K562 (cell line): ENCODE data around the gene CCDC88A. TPM values are rescaled to one million over a fixed set of nuclear protein-coding genes. Genes with fewer than 3 reads are reported as not detected.

Experiments used
- ATAC-seq: fragments of 200-7000 bp; cut with Tn5 transposase; 3 replicates; pipeline ENCODE4 v1.9.1; 2020; ENCODE audit warnings: moderate library complexity
- BruUV-seq: library from RNA; stranded (reverse); fragments of 400-500 nt; replicated peaks from 2 replicates; lab custom pipeline; 2021; lab: Mats Ljungman, UMichigan
- CTCF ChIA-PET: fragments of 300-600 bp; formaldehyde crosslinking; extraction: SDS; loops from one replicate; lab custom pipeline; 2021; ENCODE audit warnings: low intra/inter-chr PET ratio; lab: Yijun Ruan, JAX
- POLR2A ChIA-PET: fragments of 300-600, 350-650 bp; sonication (Branson Sonifier 250); formaldehyde crosslinking; extraction: SDS; loops from one replicate; lab custom pipeline; 2021; ENCODE audit warnings: antibody characterized with exemption, inconsistent platforms; lab: Yijun Ruan, JAX
- DNase-seq, 4 experiments: peaks; one replicate each; pipeline versions ENCODE4 v3.0.0 to v3.0.0-alpha.2; 2011 to 2018; ENCODE audit warnings: low spot score in 3 of 4, mixed read lengths in 3 of 4; ENCODE audit errors: extremely low read depth in 1 of 4
- FAIRE-seq: peaks from 2 replicates; lab custom pipeline; 2011; peaks lifted over from hg19 to GRCh38; lab: Jason Lieb, UNC
- H2AFZ ChIP-seq: 2 replicates; pipeline ENCODE4 v1.6.0; 2011; ENCODE audit warnings: low read depth, low read length, control low read depth, inconsistent platforms
- H3K27ac ChIP-seq: fragments of 200-600 bp; 3 replicates; pipeline ENCODE4 v1.8.0; 2011; ENCODE audit warnings: low read depth, mild to moderate bottlenecking, control low read depth, inconsistent platforms, low read length, moderate library complexity, mixed read lengths; ENCODE audit errors: extremely low read depth
- H3K27me3 ChIP-seq, 2 experiments: fragments of 300-600 bp in 1 of 2; 2 replicates in 1 of 2; 3 replicates in 1 of 2; pipeline versions ENCODE4 v1.6.0 to v1.8.0; 2011; ENCODE audit warnings: inconsistent platforms in 2 of 2, low read length in 2 of 2, mild to moderate bottlenecking in 1 of 2, mixed read lengths in 1 of 2, moderate library complexity in 1 of 2; ENCODE audit not compliant: control insufficient read depth in 2 of 2, insufficient read depth in 2 of 2
- H3K36me3 ChIP-seq: fragments of 300-600 bp; 3 replicates; pipeline ENCODE4 v1.8.0; 2011; ENCODE audit warnings: mild to moderate bottlenecking, low read length, inconsistent platforms; ENCODE audit not compliant: control insufficient read depth, insufficient read depth
- H3K4me1 ChIP-seq, 2 experiments: fragments of 200-600 bp in 1 of 2; replicated peaks in 1 of 2; 2 replicates in 1 of 2; 3 replicates in 1 of 2; pipeline versions ENCODE4 v1.5.1 to v1.8.0; 2011; ENCODE audit warnings: inconsistent platforms in 2 of 2, low read length in 2 of 2, mild to moderate bottlenecking in 1 of 2, mixed read lengths in 1 of 2, moderate library complexity in 1 of 2; ENCODE audit not compliant: control insufficient read depth in 2 of 2, insufficient read depth in 2 of 2
- H3K4me2 ChIP-seq: 2 replicates; pipeline ENCODE4 v1.6.1; 2011; ENCODE audit warnings: low read length, control low read depth, inconsistent platforms, mixed read lengths; ENCODE audit not compliant: insufficient read depth
- H3K4me3 ChIP-seq: fragments of 200-600 bp; sonication (generic), shearing (Covaris generic); 2 replicates; pipeline ENCODE4 v1.5.1; 2016; ENCODE audit warnings: control low read depth, inconsistent platforms
- H3K79me2 ChIP-seq: fragments of 200-600 bp; 3 replicates; pipeline ENCODE4 v1.8.0; 2011; ENCODE audit warnings: low read length, inconsistent platforms; ENCODE audit not compliant: control insufficient read depth, insufficient read depth
- H3K9ac ChIP-seq, 2 experiments: 2 replicates each; pipeline versions ENCODE4 v1.6.0 to v1.6.1; 2011; ENCODE audit warnings: low read depth in 2 of 2, low read length in 2 of 2, control low read depth in 1 of 2, inconsistent platforms in 1 of 2, mild to moderate bottlenecking in 1 of 2, mixed read lengths in 1 of 2; ENCODE audit not compliant: insufficient read depth in 1 of 2
- H3K9me1 ChIP-seq: one replicate; pipeline ENCODE4 v1.6.0; 2011; ENCODE audit warnings: inconsistent platforms, mild to moderate bottlenecking, low read length, moderate library complexity; ENCODE audit not compliant: control insufficient read depth, insufficient read depth
- H3K9me3 ChIP-seq: replicated peaks from 2 replicates; pipeline ENCODE4 v1.5.1; 2011; ENCODE audit warnings: low read depth, low read length, inconsistent platforms; ENCODE audit not compliant: control insufficient read depth, insufficient read depth
- H4K20me1 ChIP-seq: replicated peaks from 2 replicates; pipeline ENCODE4 v1.6.1; 2011; ENCODE audit warnings: low read length, inconsistent platforms, mixed read lengths; ENCODE audit not compliant: control insufficient read depth, insufficient read depth
- GATA2 ChIP-seq: sonication (generic); formaldehyde crosslinking; IDR thresholded peaks from 2 replicates; pipeline ENCODE4 v1.4.0; 2020; ENCODE audit warnings: mild to moderate bottlenecking, missing genetic modification reagents
- KLF16 ChIP-seq: IDR thresholded peaks from 2 replicates; pipeline ENCODE4 v1.6.1; 2016; ENCODE audit warnings: antibody characterized with exemption
- YBX1 ChIP-seq: fragments of 450-650 bp; IDR thresholded peaks from 2 replicates; pipeline ENCODE4 v1.7.1; 2016; ENCODE audit warnings: mild to moderate bottlenecking
- ZFP30 ChIP-seq: fragments of 250-450 bp; sonication (Bioruptor Pico); IDR thresholded peaks from 2 replicates; pipeline ENCODE4 v1.8.0; 2022; ENCODE audit warnings: moderate library complexity, mild to moderate bottlenecking, inconsistent platforms, borderline replicate concordance
- ZNF583 ChIP-seq: fragments of 250-450 bp; sonication (Bioruptor Pico); IDR thresholded peaks from 2 replicates; pipeline ENCODE4 v1.4.0; 2020
- in situ Hi-C: fragments of 300-500 bp; cut with MboI; formaldehyde crosslinking; loops from 4 replicates; pipeline ENCODE4 v1.15.0; 2018; ENCODE audit warnings: inconsistent platforms, mixed read lengths
- intact Hi-C: fragments of 100-400 bp; cut with micrococcal nuclease; formaldehyde crosslinking; loops from 2 replicates; pipeline ENCODE4 v1.14.2; 2022
- polyA plus RNA-seq, 8 experiments: library from polyadenylated mRNA; depleted of rRNA in 4 of 8; stranded (reverse) in 5 of 8; unstranded in 3 of 8; fragments of >200 nt; fragmentation: Nextera tagmentation in 2 of 8; fragmentation: Illumina TruSeq in 1 of 8; extraction: Ambion mirVana in 2 of 8; extraction: Trizol in 1 of 8; gene quantifications; 2 replicates each; pipeline versions ENCODE4 v1.2.1 to v1.2.3, GENCODE V29; 2011 to 2014; ENCODE audit warnings: inconsistent platforms in 1 of 8, missing spikeins in 1 of 8
- total RNA-seq, 7 experiments: library from RNA; depleted of rRNA in 6 of 7; stranded (reverse); fragments of >200 nt in 6 of 7; fragmentation: Illumina TruSeq in 2 of 7; extraction: Trizol in 2 of 7; gene quantifications; 2 replicates each; pipeline versions ENCODE4 v1.2.1 to v1.2.3, GENCODE V29; 2011 to 2021; ENCODE audit warnings: low replicate concordance in 1 of 7
- TF ChIP-seq, protein P1 (sequence below): fragments of 450-650 bp; formaldehyde crosslinking; IDR thresholded peaks from 2 replicates; pipeline ENCODE4 v1.4.0; 2022; ENCODE audit warnings: mild to moderate bottlenecking, moderate library complexity
- TF ChIP-seq, protein P2 (sequence below), 2 experiments: fragments of 450-650 bp in 1 of 2; sonication (generic) in 1 of 2; formaldehyde crosslinking in 1 of 2; IDR thresholded peaks; 2 replicates each; pipeline versions ENCODE4 v1.7.1 to v1.9.0; 2016 to 2022; ENCODE audit warnings: inconsistent platforms in 1 of 2, mild to moderate bottlenecking in 1 of 2, missing genetic modification reagents in 1 of 2
- TF ChIP-seq, protein P3 (sequence below): sonication (generic); formaldehyde crosslinking; IDR thresholded peaks from 2 replicates; pipeline ENCODE4 v1.8.1; 2022; ENCODE audit warnings: missing genetic modification reagents
- TF ChIP-seq, protein P4 (sequence below): fragments of 450-650 bp; formaldehyde crosslinking; IDR thresholded peaks from 2 replicates; pipeline ENCODE4 v1.4.0; 2022; ENCODE audit warnings: missing genetic modification characterization

CCDC88A gene
- total and polyA plus RNA-seq, 9 of the 15 experiments (the other 6 are each of a cell fraction or from before 2014, with no cell fraction given), result 29.3 to 102 (median 55.6) TPM

DNA sequence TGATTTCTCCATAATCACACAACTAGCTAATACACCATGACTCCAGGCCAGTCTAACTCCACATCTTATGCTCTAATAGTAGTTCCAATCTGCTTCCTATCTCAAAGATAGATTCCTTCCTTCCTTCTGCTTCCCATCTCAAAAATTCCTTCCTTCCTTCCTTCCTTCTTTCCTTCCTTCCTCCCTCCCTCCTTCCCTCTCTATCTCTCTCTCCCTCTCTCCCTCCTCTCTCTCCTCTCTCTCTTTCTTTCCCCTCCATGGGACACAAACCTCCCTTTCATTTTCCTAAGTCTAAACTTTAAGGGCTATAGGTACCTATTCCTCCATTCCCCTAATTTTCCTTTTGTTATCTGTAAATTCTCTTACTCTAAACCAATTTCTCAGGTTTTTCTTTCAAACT is 62.5 kb downstream of the CCDC88A start:
- Histone ChIP-seq H2AFZ (no peak overlapping the region), H3K27ac (no peak overlapping the region), H3K4me2 (no peak overlapping the region), H3K36me3 (peaks cover 42% of the 10 kb centered on the region; the same call in 2 of the 3 replicates), H3K9ac (no peak overlapping the region), H3K9me1 (no peaks in the 10 kb centered on the region), H3K27me3 (no peaks in the 10 kb centered on the region), H3K4me3 (no peak overlapping the region)
- CTCF ChIA-PET, result no interaction called here
- FAIRE-seq, result no peak
- in situ Hi-C loops, result no loop called here
- TF ChIP-seq ZFP30 (no peak), GATA2 (CRISPR knock-in tag) (no peak), ZNF583 (CRISPR knock-in tag) (no peak), KLF16 (no peak), YBX1 (no peak)
- TF ChIP-seq, protein P1, sequence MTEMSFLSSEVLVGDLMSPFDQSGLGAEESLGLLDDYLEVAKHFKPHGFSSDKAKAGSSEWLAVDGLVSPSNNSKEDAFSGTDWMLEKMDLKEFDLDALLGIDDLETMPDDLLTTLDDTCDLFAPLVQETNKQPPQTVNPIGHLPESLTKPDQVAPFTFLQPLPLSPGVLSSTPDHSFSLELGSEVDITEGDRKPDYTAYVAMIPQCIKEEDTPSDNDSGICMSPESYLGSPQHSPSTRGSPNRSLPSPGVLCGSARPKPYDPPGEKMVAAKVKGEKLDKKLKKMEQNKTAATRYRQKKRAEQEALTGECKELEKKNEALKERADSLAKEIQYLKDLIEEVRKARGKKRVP, result no peak
- TF ChIP-seq, protein P2, sequence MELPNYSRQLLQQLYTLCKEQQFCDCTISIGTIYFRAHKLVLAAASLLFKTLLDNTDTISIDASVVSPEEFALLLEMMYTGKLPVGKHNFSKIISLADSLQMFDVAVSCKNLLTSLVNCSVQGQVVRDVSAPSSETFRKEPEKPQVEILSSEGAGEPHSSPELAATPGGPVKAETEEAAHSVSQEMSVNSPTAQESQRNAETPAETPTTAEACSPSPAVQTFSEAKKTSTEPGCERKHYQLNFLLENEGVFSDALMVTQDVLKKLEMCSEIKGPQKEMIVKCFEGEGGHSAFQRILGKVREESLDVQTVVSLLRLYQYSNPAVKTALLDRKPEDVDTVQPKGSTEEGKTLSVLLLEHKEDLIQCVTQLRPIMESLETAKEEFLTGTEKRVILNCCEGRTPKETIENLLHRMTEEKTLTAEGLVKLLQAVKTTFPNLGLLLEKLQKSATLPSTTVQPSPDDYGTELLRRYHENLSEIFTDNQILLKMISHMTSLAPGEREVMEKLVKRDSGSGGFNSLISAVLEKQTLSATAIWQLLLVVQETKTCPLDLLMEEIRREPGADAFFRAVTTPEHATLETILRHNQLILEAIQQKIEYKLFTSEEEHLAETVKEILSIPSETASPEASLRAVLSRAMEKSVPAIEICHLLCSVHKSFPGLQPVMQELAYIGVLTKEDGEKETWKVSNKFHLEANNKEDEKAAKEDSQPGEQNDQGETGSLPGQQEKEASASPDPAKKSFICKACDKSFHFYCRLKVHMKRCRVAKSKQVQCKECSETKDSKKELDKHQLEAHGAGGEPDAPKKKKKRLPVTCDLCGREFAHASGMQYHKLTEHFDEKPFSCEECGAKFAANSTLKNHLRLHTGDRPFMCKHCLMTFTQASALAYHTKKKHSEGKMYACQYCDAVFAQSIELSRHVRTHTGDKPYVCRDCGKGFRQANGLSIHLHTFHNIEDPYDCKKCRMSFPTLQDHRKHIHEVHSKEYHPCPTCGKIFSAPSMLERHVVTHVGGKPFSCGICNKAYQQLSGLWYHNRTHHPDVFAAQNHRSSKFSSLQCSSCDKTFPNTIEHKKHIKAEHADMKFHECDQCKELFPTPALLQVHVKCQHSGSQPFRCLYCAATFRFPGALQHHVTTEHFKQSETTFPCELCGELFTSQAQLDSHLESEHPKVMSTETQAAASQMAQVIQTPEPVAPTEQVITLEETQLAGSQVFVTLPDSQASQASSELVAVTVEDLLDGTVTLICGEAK (IDR thresholded peaks at IDR 0.05), result no peak
- TF ChIP-seq, protein P2 (CRISPR knock-in tag; IDR thresholded peaks at IDR 0.05), result no peak
- TF ChIP-seq, protein P3, sequence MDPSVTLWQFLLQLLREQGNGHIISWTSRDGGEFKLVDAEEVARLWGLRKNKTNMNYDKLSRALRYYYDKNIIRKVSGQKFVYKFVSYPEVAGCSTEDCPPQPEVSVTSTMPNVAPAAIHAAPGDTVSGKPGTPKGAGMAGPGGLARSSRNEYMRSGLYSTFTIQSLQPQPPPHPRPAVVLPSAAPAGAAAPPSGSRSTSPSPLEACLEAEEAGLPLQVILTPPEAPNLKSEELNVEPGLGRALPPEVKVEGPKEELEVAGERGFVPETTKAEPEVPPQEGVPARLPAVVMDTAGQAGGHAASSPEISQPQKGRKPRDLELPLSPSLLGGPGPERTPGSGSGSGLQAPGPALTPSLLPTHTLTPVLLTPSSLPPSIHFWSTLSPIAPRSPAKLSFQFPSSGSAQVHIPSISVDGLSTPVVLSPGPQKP (CRISPR knock-in tag), result no peak
- TF ChIP-seq, protein P4, sequence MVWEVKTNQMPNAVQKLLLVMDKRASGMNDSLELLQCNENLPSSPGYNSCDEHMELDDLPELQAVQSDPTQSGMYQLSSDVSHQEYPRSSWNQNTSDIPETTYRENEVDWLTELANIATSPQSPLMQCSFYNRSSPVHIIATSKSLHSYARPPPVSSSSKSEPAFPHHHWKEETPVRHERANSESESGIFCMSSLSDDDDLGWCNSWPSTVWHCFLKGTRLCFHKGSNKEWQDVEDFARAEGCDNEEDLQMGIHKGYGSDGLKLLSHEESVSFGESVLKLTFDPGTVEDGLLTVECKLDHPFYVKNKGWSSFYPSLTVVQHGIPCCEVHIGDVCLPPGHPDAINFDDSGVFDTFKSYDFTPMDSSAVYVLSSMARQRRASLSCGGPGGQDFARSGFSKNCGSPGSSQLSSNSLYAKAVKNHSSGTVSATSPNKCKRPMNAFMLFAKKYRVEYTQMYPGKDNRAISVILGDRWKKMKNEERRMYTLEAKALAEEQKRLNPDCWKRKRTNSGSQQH (CRISPR knock-in tag), result no peak
- TF ChIP-seq, all 486 proteins: peak for 0
- intact Hi-C loops, result no loop called here
- BruUV-seq, result no TSS peak
- DNase-seq (no peak), ATAC-seq (no peak)
- no peaks in the 10 kb centered on the region for H4K20me1 ChIP-seq
- no peaks in the 10 kb centered on the region for H3K79me2 ChIP-seq
- no peaks in the 10 kb centered on the region for H3K4me1 ChIP-seq
- H3K9me3 ChIP-seq, result no peaks in the 10 kb centered on the region
- POLR2A ChIA-PET, result no interaction called here
